Heart left ventricle (tissue), 13 donors: ENCODE measurements around the gene KIF17.

Source experiments
- CTCF ChIP-seq, 12 donors: fragments of 200-600 bp; sonication (generic) in 4 of 12; IDR thresholded peaks; one replicate each; pipeline versions ENCODE4 v1.5.0 to v1.8.0; 2018 to 2022; ENCODE audit warnings: antibody characterized with exemption in 12 of 12, mild to moderate bottlenecking in 5 of 12
- POLR2A ChIP-seq, 2 donors: fragments of 450-650 bp; IDR thresholded peaks; one replicate each; pipeline ENCODE4 v1.6.1; 2017; ENCODE audit warnings: antibody characterized with exemption in 2 of 2, mild to moderate bottlenecking in 2 of 2, moderate library complexity in 2 of 2
- donor health status: ischemic (EF 13 %, LVEDD 7.1; RV severe dilation, severe dysfunction).
- donor health status: DM: no; HTN: yes; CAD: no.
- donor health status: DM: no; HTN: no; CAD: no.
- donor health status: ischemic (EF 25% LVEDD 6.9; RV normal size, moderate dysfunction).
- donor health status: ischemic (EF 25% LVEDD 5.7; RV mildly dilated, moderate dysfunction).
- donor health status: ischemic (EF 35%, LVEDD 5.7; RV mildly dilated, moderate dysfunction).
- donor health status: nonischemic (EF 11% LVEDD 7.7; RV severe dilation, severe dysfunction).
- donor health status: DM: yes; HTN: yes; CAD: no.
- donor health status: PGD.
- donor health status: ischemic (EF 29% LVEDD 5.4; RV normal size, mild dysfunction).
- donor health status: nonischemic (EF 23%, LVEDD 6.1; RV moderate dilation, normal function).

GRCh38 chr1:20666804-20667203, 51.0 kb downstream of the KIF17 start:
- no peak for TF ChIP-seq CTCF (IDR thresholded peaks at IDR 0.05)
- TF ChIP-seq POLR2A (IDR thresholded peaks at IDR 0.05): no peak
